GM12875 (cell line): ENCODE results near the gene LSM11.
A peak's percentile ranks its signal among the peaks of the same experiment; 100 is the strongest.

Experiments used
- H3K4me3 ChIP-seq: one replicate; pipeline ENCODE4 v1.5.1; 2011; ENCODE audit warnings: low read depth, low read length, control low read depth
- CTCF ChIP-seq: IDR thresholded peaks from 2 replicates; pipeline ENCODE4 v1.5.1; 2011; ENCODE audit warnings: low read depth, mild to moderate bottlenecking, control low read depth, inconsistent platforms, low read length, moderate library complexity, borderline replicate concordance; ENCODE audit not compliant: insufficient read depth

LSM11 gene

DNA sequence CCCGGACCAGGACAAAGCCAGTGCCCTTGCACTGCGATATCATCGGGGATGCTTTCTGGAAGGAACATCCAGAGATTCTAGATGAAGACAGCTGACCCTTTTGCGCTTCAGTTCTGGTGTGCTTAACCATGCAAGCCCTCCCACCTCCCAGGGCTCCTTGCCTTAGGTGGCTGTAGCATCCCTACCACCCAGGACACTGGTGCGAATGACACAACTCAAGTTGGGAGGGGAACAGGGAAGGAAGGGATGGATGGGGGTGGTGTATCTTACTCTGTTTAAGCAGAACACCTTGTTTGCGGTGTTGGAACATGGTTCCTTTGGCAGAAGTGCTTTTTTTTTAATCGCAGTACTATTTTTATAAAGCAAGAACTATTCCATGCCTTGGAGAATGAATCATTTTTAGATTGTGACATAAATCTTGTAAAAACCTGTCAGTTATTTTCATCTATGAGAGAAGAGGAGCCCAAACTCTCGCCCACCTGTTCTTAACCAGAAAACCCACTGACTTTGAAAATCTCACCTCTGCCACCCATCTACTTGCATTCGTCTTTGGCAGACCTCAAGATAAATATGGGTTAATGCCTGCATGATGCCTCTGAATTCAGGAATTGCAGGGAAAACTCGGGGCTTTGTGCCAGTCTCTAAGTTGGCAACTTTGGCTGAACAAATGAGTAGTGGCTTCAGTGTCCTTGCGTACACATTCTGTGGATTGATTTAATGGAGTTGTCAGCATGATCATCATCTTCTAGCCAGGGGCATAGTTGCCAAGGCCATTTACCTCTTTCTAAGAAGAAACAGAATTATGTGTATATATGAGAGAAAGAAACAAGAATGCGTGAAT lies 3.9 kb upstream of the LSM11 start:
- TF ChIP-seq CTCF, result no peak

GRCh38 chr5:157740229-157740610 lies 3.3 kb upstream of the LSM11 start:
- peak; percentile 43; the same call in 1 of the 2 replicates for TF ChIP-seq CTCF
- no peak overlapping the region for H3K4me3 ChIP-seq

More for the DNA sequence above, 3.9 kb upstream of the LSM11 start:
- H3K4me3 ChIP-seq, result no peak overlapping the region

GRCh38 chr5:157741131-157741530 lies 2.4 kb upstream of the LSM11 start:
- H3K4me3 ChIP-seq, result no peak overlapping the region
- TF ChIP-seq CTCF, result no peak

GRCh38 chr5:157744051-157745011 lies 819 bp downstream of the LSM11 start:
- TF ChIP-seq CTCF, result no peak
- H3K4me3 ChIP-seq, result peak overlapping the region; percentile 86

DNA sequence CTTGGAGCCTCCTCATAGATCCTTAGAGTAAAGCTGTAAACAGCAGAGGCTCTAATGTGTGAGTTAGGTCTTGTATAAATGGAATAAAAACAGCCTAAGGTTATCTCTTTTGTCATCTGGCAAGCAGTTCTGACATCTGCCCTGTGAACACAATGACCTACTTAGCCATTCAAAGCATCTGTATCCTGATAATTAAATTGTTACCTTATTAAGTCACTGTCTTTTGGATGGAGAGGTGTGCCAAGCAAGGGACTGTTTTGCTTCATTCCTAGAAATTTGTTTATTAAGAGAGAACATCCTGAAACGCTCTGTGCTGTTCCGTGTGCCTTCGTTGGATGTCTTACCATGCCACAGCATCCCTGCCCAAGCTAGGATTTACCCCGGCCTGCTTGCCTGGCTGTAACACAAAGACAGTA lies 1.5 kb downstream of the LSM11 start:
- no peak for TF ChIP-seq CTCF
- no peak overlapping the region for H3K4me3 ChIP-seq

DNA sequence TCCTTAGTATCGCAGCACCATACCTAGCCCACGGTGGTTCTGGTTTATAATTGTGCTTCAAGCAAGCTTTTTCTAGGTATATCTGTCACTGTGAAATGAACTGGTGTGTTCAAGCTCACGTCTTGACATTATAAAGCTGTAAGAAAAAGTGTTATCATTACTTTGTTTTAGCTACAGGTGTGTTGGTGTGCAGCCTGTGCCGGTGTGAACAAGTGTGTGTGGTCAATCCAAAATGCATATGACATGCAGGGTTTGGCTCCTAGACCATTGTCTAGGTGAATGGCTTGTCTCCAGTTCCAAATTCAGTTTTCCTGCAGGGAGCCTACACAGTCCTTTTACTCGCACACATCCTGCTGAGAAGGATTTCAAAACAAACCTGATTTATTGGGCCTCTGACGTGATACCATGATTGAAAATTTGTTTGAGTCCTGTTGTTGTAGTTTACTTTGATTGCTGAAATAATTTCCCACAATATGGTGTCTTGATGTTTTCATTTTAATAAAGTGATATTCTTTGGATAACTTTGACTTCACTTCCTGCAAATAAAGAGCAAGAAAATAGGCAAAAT lies 3.7 kb downstream of the LSM11 start:
- no peak for TF ChIP-seq CTCF

More for the DNA sequence above, 3.7 kb downstream of the LSM11 start:
- no peak overlapping the region for H3K4me3 ChIP-seq
